HepG2 (cell line): Measurements from ENCODE around the gene ARHGEF16. TPM values are rescaled to one million over a fixed set of nuclear protein-coding genes. Genes with fewer than 3 reads are reported as not detected.

Experiments
- CBX1 ChIP-seq: IDR thresholded peaks from one replicate; pipeline ENCODE4 v1.6.1; 2016; ENCODE audit warnings: antibody characterized with exemption, low read depth
- EED ChIP-seq: sonication (generic); formaldehyde crosslinking; IDR thresholded peaks from 2 replicates; pipeline ENCODE4 v1.5.0; 2020; ENCODE audit warnings: mild to moderate bottlenecking, missing genetic modification reagents
- EP300 ChIP-seq, 3 experiments: sonication (generic) in 1 of 3; formaldehyde crosslinking in 1 of 3; IDR thresholded peaks; 2 replicates each; pipeline versions ENCODE4 v1.5.1 to v1.6.1; 2011 to 2020; ENCODE audit warnings: low read depth in 2 of 3, low read length in 2 of 3, borderline replicate concordance in 1 of 3, improper control_type of control experiment in 1 of 3, mild to moderate bottlenecking in 1 of 3, missing genetic modification reagents in 1 of 3, moderate library complexity in 1 of 3
- FOXM1 ChIP-seq: sonication (generic); formaldehyde crosslinking; IDR thresholded peaks from 2 replicates; pipeline ENCODE4 v1.5.0; 2020; ENCODE audit warnings: missing genetic modification reagents
- REST ChIP-seq, 2 experiments: IDR thresholded peaks; 2 replicates each; pipeline ENCODE4 v1.6.1; 2011 to 2012; ENCODE audit warnings: low read length in 2 of 2, borderline replicate concordance in 1 of 2, low read depth in 1 of 2, mild to moderate bottlenecking in 1 of 2, moderate library complexity in 1 of 2
- REXO4 ChIP-seq: sonication (generic); formaldehyde crosslinking; IDR thresholded peaks from 2 replicates; pipeline ENCODE4 v1.8.0; 2022; ENCODE audit warnings: missing genetic modification reagents, mild to moderate bottlenecking, borderline replicate concordance
- TBX2 ChIP-seq: sonication (generic); formaldehyde crosslinking; IDR thresholded peaks from 2 replicates; pipeline ENCODE4 v1.5.0; 2020; ENCODE audit warnings: missing genetic modification reagents, mild to moderate bottlenecking, borderline replicate concordance
- ZNF205 ChIP-seq: IDR thresholded peaks from 2 replicates; pipeline ENCODE4 v1.6.1; 2018; ENCODE audit warnings: missing biosample characterization, missing genetic modification reagents
- ZSCAN31 ChIP-seq: sonication (generic); formaldehyde crosslinking; IDR thresholded peaks from 2 replicates; pipeline ENCODE4 v1.5.0; 2020; ENCODE audit warnings: low read depth, mild to moderate bottlenecking, missing genetic modification reagents
- polyA plus RNA-seq, 8 experiments: library from polyadenylated mRNA; depleted of rRNA in 3 of 8; stranded (reverse) in 7 of 8; unstranded in 1 of 8; fragments of >200 nt; fragmentation: Illumina TruSeq in 4 of 8; extraction: Trizol in 4 of 8; gene quantifications; 2 replicates each; pipeline versions ENCODE4 v1.2.1 to v1.2.3, GENCODE V29; 2011 to 2016; ENCODE audit warnings: low read depth in 4 of 8, missing spikeins in 1 of 8, mixed read lengths in 1 of 8; ENCODE audit not compliant: insufficient read depth in 1 of 8
- total RNA-seq, 5 experiments: library from RNA; depleted of rRNA; stranded (reverse); fragments of >200 nt; fragmentation: Illumina TruSeq; extraction: Trizol; gene quantifications; 2 replicates each; pipeline ENCODE4 v1.2.3, GENCODE V29; 2016; ENCODE audit warnings: low read depth in 1 of 5
- TF ChIP-seq, protein P1 (sequence below): sonication (generic); formaldehyde crosslinking; IDR thresholded peaks from 2 replicates; pipeline ENCODE4 v1.9.0; 2021; ENCODE audit warnings: mild to moderate bottlenecking, missing genetic modification reagents
- TF ChIP-seq, protein P2 (sequence below): sonication (generic); formaldehyde crosslinking; IDR thresholded peaks from 2 replicates; pipeline ENCODE4 v1.5.0; 2020; ENCODE audit warnings: missing genetic modification reagents

The ARHGEF16 gene
- total and polyA plus RNA-seq, 2 of the 13 experiments (the other 11 are each of a cell fraction or from before 2014, with no cell fraction given), result 20.3 to 39.9 TPM

DNA sequence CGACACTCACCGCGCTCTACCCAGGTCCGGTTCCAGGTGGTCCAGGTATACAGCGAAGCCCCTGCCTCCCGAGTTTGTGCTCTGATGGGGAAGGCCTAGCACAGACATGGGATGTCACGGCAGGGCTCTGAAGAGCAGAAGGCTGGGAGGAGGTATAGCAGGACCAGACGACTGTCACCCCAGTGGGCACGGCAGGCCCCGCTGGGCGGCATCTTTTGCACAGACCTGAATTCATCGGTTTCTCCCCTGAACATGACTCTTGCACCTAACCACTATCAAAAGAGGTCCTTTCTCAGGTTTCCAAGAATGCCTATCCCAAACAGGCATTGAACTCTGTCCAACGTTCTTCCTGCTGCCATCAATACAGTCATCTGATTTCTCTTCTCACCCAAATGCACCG, 30.6 kb downstream of the ARHGEF16 start (continued):
- TF ChIP-seq, protein P1, sequence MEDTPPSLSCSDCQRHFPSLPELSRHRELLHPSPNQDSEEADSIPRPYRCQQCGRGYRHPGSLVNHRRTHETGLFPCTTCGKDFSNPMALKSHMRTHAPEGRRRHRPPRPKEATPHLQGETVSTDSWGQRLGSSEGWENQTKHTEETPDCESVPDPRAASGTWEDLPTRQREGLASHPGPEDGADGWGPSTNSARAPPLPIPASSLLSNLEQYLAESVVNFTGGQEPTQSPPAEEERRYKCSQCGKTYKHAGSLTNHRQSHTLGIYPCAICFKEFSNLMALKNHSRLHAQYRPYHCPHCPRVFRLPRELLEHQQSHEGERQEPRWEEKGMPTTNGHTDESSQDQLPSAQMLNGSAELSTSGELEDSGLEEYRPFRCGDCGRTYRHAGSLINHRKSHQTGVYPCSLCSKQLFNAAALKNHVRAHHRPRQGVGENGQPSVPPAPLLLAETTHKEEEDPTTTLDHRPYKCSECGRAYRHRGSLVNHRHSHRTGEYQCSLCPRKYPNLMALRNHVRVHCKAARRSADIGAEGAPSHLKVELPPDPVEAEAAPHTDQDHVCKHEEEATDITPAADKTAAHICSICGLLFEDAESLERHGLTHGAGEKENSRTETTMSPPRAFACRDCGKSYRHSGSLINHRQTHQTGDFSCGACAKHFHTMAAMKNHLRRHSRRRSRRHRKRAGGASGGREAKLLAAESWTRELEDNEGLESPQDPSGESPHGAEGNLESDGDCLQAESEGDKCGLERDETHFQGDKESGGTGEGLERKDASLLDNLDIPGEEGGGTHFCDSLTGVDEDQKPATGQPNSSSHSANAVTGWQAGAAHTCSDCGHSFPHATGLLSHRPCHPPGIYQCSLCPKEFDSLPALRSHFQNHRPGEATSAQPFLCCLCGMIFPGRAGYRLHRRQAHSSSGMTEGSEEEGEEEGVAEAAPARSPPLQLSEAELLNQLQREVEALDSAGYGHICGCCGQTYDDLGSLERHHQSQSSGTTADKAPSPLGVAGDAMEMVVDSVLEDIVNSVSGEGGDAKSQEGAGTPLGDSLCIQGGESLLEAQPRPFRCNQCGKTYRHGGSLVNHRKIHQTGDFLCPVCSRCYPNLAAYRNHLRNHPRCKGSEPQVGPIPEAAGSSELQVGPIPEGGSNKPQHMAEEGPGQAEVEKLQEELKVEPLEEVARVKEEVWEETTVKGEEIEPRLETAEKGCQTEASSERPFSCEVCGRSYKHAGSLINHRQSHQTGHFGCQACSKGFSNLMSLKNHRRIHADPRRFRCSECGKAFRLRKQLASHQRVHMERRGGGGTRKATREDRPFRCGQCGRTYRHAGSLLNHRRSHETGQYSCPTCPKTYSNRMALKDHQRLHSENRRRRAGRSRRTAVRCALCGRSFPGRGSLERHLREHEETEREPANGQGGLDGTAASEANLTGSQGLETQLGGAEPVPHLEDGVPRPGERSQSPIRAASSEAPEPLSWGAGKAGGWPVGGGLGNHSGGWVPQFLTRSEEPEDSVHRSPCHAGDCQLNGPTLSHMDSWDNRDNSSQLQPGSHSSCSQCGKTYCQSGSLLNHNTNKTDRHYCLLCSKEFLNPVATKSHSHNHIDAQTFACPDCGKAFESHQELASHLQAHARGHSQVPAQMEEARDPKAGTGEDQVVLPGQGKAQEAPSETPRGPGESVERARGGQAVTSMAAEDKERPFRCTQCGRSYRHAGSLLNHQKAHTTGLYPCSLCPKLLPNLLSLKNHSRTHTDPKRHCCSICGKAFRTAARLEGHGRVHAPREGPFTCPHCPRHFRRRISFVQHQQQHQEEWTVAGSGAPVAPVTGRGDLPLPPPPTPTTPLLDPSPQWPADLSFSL (CRISPR knock-in tag), result no peak
- TF ChIP-seq EED, result no peak
- no peak for TF ChIP-seq EP300 (IDR thresholded peaks at IDR 0.05; ENCODE audit: low read depth in 2 of 2, low read length in 2 of 2)
- no peak for TF ChIP-seq EP300 (CRISPR knock-in tag; IDR thresholded peaks at IDR 0.05; ENCODE audit: borderline replicate concordance)
- TF ChIP-seq CBX1, result no peak
- TF ChIP-seq TBX2 (CRISPR knock-in tag), result no peak
- no peak for TF ChIP-seq ZNF205 (CRISPR knock-in tag)
- TF ChIP-seq ZSCAN31 (CRISPR knock-in tag), result no peak
- no peak for TF ChIP-seq REST (IDR thresholded peaks at IDR 0.05; ENCODE audit: borderline replicate concordance in 1 of 2, low read depth in 1 of 2, low read length in 2 of 2)
- TF ChIP-seq FOXM1, result no peak
- TF ChIP-seq REXO4 (CRISPR knock-in tag), result no peak
- TF ChIP-seq, protein P2, sequence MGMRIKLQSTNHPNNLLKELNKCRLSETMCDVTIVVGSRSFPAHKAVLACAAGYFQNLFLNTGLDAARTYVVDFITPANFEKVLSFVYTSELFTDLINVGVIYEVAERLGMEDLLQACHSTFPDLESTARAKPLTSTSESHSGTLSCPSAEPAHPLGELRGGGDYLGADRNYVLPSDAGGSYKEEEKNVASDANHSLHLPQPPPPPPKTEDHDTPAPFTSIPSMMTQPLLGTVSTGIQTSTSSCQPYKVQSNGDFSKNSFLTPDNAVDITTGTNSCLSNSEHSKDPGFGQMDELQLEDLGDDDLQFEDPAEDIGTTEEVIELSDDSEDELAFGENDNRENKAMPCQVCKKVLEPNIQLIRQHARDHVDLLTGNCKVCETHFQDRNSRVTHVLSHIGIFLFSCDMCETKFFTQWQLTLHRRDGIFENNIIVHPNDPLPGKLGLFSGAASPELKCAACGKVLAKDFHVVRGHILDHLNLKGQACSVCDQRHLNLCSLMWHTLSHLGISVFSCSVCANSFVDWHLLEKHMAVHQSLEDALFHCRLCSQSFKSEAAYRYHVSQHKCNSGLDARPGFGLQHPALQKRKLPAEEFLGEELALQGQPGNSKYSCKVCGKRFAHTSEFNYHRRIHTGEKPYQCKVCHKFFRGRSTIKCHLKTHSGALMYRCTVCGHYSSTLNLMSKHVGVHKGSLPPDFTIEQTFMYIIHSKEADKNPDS (CRISPR knock-in tag), result no peak
